Measurements from ENCODE around the gene UQCC3. TPM values are rescaled to one million over a fixed set of nuclear protein-coding genes. Genes with fewer than 3 reads are reported as not detected.

UQCC3 gene
- total and polyA plus RNA-seq, 9 of the 15 experiments (the other 6 are each of a cell fraction or from before 2014, with no cell fraction given): 3.3 to 44.3 (median 8.0) TPM

- TF ChIP-seq GABPB2 (CRISPR knock-in tag; conservative IDR thresholded peaks at IDR 0.05) (no peak), NFXL1 (CRISPR knock-in tag; IDR thresholded peaks at IDR 0.05) (no peak), STAT6 (CRISPR knock-in tag; IDR thresholded peaks at IDR 0.05) (no peak), DNMT1 (IDR thresholded peaks at IDR 0.05) (no peak), ZBTB11 (CRISPR knock-in tag; IDR thresholded peaks at IDR 0.05) (peak in 1 of 3 experiments; percentile 77; a peak in 2 of 6 replicates), NCOA1 (IDR thresholded peaks at IDR 0.05; ENCODE audit: low read depth) (no peak), BDP1 (IDR thresholded peaks at IDR 0.05; ENCODE audit: insufficient read depth, insufficient read length) (no peak), MTA1 (IDR thresholded peaks at IDR 0.05; ENCODE audit: borderline replicate concordance) (no peak), NKRF (IDR thresholded peaks at IDR 0.05; ENCODE audit: borderline replicate concordance) (0 out of 2 replicates have a peak, but pooled peaks have one; percentile 7), HBP1 (CRISPR knock-in tag; IDR thresholded peaks at IDR 0.05) (no peak), ZNF444 (CRISPR knock-in tag; IDR thresholded peaks at IDR 0.05) (no peak), ATF1 (CRISPR knock-in tag; IDR thresholded peaks at IDR 0.05) (no peak), ATF1 (tag; IDR thresholded peaks at IDR 0.05) (peak; percentile 63)
- TF ChIP-seq, protein P1, sequence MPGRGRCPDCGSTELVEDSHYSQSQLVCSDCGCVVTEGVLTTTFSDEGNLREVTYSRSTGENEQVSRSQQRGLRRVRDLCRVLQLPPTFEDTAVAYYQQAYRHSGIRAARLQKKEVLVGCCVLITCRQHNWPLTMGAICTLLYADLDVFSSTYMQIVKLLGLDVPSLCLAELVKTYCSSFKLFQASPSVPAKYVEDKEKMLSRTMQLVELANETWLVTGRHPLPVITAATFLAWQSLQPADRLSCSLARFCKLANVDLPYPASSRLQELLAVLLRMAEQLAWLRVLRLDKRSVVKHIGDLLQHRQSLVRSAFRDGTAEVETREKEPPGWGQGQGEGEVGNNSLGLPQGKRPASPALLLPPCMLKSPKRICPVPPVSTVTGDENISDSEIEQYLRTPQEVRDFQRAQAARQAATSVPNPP (IDR thresholded peaks at IDR 0.05; ENCODE audit: borderline replicate concordance, insufficient read depth, insufficient read length): no peak
- TF ChIP-seq, protein P2, sequence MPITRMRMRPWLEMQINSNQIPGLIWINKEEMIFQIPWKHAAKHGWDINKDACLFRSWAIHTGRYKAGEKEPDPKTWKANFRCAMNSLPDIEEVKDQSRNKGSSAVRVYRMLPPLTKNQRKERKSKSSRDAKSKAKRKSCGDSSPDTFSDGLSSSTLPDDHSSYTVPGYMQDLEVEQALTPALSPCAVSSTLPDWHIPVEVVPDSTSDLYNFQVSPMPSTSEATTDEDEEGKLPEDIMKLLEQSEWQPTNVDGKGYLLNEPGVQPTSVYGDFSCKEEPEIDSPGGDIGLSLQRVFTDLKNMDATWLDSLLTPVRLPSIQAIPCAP (CRISPR knock-in tag; IDR thresholded peaks at IDR 0.05; ENCODE audit: borderline replicate concordance): no peak
Measured at GRCh38 chr11:62671608-62672389, at the start of gene UQCC3, which contains the start of gene LBHD1 (continued).
